Tibial artery (tissue), 4 donors: ENCODE results near the gene ARMC12.

Experiments
- DNase-seq, 2 donors: peaks; one replicate each; pipeline ENCODE4 v3.0.0-alpha.2; 2019
- H3K27ac ChIP-seq, 2 donors: fragments of 200-600 bp; sonication (generic) in 1 of 2; 1 replicate in 1 of 2; 2 replicates in 1 of 2; pipeline ENCODE4 v1.5.1; 2018 to 2019; ENCODE audit warnings: mild to moderate bottlenecking in 1 of 2
- H3K27me3 ChIP-seq, 2 donors: fragments of 200-600 bp; sonication (generic) in 1 of 2; one replicate each; pipeline versions ENCODE4 v1.5.1 to v1.6.0; 2016 to 2019
- H3K36me3 ChIP-seq, 3 donors: fragments of 200-600 bp; sonication (generic) in 2 of 3; one replicate each; pipeline ENCODE4 v1.5.1; 2016 to 2019; ENCODE audit warnings: mild to moderate bottlenecking in 2 of 3
- H3K4me1 ChIP-seq, 4 donors: fragments of 200-600 bp; sonication (generic) in 2 of 4; 1 replicate in 3 of 4; 2 replicates in 1 of 4; pipeline ENCODE4 v1.5.1; 2016 to 2019
- H3K4me3 ChIP-seq, 2 donors: fragments of 200-600 bp; sonication (generic) in 1 of 2; 1 replicate in 1 of 2; 2 replicates in 1 of 2; pipeline ENCODE4 v1.5.1; 2018 to 2019; ENCODE audit warnings: mild to moderate bottlenecking in 2 of 2
- H3K9me3 ChIP-seq, 3 donors: fragments of 200-600 bp; sonication (generic) in 1 of 3; one replicate each; pipeline ENCODE4 v1.5.1; 2016 to 2019
- intact Hi-C: fragments of 100-400 bp; cut with DNase I; formaldehyde crosslinking; loops from one replicate; pipeline ENCODE4 v1.15.0; 2023; ENCODE audit warnings: low total_unique reads
- TF ChIP-seq, protein P1 (sequence below), 2 experiments: fragments of 200-600 bp in 1 of 2; fragments of 450-650 bp in 1 of 2; IDR thresholded peaks; one replicate each; pipeline ENCODE4 v1.5.1; 2017 to 2019; ENCODE audit warnings: antibody characterized with exemption in 2 of 2, mild to moderate bottlenecking in 1 of 2, moderate library complexity in 1 of 2

The ARMC12 gene

DNA sequence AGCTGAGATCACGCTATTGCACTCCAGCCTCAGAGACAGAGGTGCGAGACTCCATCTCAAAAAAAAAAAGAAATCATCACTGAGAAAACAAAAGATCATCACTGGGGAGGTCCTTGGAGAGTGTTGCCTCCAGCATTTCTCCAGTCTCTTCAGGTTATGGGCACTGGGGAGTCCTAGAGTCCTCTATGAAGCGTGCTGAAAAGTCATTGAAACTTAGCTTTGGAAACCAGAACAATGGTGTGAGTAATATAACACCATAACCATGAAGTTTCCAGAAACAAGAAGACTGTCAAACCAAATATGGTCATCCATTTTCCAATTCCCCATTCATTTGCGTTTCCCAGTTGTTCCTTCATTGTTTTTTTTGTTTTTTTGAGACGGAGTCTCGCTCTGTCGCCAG, 13.7 kb downstream of the ARMC12 start:
- no peaks in the 10 kb centered on the region for H3K4me1 ChIP-seq
- TF ChIP-seq, protein P1, sequence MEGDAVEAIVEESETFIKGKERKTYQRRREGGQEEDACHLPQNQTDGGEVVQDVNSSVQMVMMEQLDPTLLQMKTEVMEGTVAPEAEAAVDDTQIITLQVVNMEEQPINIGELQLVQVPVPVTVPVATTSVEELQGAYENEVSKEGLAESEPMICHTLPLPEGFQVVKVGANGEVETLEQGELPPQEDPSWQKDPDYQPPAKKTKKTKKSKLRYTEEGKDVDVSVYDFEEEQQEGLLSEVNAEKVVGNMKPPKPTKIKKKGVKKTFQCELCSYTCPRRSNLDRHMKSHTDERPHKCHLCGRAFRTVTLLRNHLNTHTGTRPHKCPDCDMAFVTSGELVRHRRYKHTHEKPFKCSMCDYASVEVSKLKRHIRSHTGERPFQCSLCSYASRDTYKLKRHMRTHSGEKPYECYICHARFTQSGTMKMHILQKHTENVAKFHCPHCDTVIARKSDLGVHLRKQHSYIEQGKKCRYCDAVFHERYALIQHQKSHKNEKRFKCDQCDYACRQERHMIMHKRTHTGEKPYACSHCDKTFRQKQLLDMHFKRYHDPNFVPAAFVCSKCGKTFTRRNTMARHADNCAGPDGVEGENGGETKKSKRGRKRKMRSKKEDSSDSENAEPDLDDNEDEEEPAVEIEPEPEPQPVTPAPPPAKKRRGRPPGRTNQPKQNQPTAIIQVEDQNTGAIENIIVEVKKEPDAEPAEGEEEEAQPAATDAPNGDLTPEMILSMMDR (IDR thresholded peaks at IDR 0.05) = no peak
- no peaks in the 10 kb centered on the region for H3K36me3 ChIP-seq
- intact Hi-C loops = no loop called here
- H3K27me3 ChIP-seq = no peaks in the 10 kb centered on the region
- H3K4me3 ChIP-seq = no peak overlapping the region
- no peak overlapping the region for H3K27ac ChIP-seq
- no peak for DNase-seq
- no peaks in the 10 kb centered on the region for H3K9me3 ChIP-seq

DNA sequence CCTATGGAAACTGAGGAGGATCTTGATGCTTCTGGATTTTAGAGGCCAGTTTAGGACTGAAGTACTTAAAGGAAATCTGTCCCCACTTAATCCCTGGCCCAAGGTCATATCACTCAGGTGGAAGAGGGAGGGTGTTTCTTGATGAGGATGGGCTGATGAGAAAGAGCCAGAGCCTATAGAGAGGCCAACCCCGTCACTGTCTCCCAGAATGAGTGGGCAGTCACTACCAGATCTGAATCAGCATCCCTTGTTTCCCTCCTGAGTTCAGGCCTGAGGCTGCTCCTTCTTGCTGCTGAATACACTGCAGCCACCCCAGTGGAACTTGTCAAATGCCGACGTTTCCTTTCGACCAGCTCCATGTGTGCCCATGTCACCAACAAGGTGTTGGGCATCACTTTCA, 14.8 kb downstream of the ARMC12 start:
- Histone ChIP-seq H3K4me3 (no peak overlapping the region), H3K27ac (no peak overlapping the region), H3K4me1 (no peaks in the 10 kb centered on the region), H3K27me3 (no peaks in the 10 kb centered on the region), H3K36me3 (no peaks in the 10 kb centered on the region), H3K9me3 (no peaks in the 10 kb centered on the region)
- intact Hi-C loops = no loop called here
- DNase-seq = no peak
- TF ChIP-seq, protein P1 (IDR thresholded peaks at IDR 0.05) = no peak

GRCh38 chr6:35752330-35752729, 15.5 kb downstream of the ARMC12 start:
- Histone ChIP-seq H3K4me1 (no peaks in the 10 kb centered on the region), H3K27me3 (no peaks in the 10 kb centered on the region), H3K27ac (no peak overlapping the region), H3K36me3 (no peaks in the 10 kb centered on the region), H3K4me3 (no peak overlapping the region), H3K9me3 (no peaks in the 10 kb centered on the region)
- no peak for DNase-seq
- intact Hi-C loops = no loop called here
- TF ChIP-seq, protein P1 (IDR thresholded peaks at IDR 0.05) = no peak

DNA sequence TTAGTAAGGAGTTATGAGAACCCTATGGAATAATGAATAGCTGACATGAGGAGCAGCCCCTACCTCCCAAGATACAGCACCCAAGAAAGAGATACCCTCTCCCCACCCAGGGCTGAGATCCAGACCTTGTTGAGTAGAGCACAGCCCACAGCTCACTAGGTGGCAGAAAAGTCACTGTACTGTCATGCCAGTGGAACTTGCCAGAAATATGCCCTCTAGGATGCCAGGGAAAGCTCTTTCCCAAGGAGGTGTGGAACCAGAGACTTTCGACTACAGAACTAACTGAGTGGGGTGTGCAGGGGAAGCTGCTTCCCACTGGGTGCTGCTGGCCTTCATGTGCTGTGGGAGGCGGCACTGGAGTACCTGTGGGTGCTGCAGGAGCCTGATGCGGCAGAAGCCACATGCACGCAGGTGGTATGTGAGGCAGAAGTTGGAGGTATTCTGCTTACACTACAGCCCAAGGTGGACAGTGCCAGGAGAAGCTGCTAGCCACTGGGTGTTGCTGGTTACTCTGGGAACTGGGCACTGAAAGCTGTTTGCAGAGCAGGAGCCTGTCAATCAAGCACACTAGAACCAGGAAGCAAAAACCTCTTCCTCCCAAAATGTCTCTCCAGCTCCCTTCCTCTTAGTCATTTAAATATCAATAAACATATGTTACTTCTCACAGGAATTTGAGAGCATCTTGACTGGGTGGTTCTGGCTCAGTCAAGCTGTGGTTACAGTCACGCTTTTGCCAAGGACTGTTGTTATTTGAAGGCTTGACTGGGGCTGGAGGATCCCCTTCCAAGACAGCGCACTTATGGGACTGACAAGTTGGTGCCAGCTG, 17.8 kb downstream of the ARMC12 start:
- no peaks in the 10 kb centered on the region for H3K36me3 ChIP-seq
- TF ChIP-seq, protein P1 (IDR thresholded peaks at IDR 0.05) = no peak

GRCh38 chr6:35755278-35755924, 18.6 kb downstream of the ARMC12 start:
- TF ChIP-seq, protein P1 (IDR thresholded peaks at IDR 0.05) = no peak
- Histone ChIP-seq H3K27ac (no peak overlapping the region), H3K27me3 (peaks cover 0 to 19% of the 10 kb centered on the region in 2 donors), H3K4me1 (no peaks in the 10 kb centered on the region), H3K4me3 (no peak overlapping the region), H3K9me3 (no peaks in the 10 kb centered on the region), H3K36me3 (no peaks in the 10 kb centered on the region)
- no peak for DNase-seq
- intact Hi-C loops = no loop called here

More for the DNA sequence above, 17.8 kb downstream of the ARMC12 start:
- H3K4me1 ChIP-seq = no peaks in the 10 kb centered on the region
- no peak overlapping the region for H3K4me3 ChIP-seq
- peaks cover 0 to 11% of the 10 kb centered on the region in 2 donors for H3K27me3 ChIP-seq
- no peak for DNase-seq
- intact Hi-C loops = no loop called here
- no peaks in the 10 kb centered on the region for H3K9me3 ChIP-seq
- no peak overlapping the region for H3K27ac ChIP-seq
